Epidermal melanocyte (primary cell): Measurements from ENCODE around the gene CTSZ.
"Not testable (repeated sequence)": the region's sequence is repeated elsewhere in the genome, so short reads cannot be mapped to it uniquely, and the experiment has no call there.

ENCODE experiments used
- DNase-seq: peaks from one replicate; pipeline ENCODE4 v3.0.0; 2011; ENCODE audit warnings: low spot score; ENCODE audit not compliant: insufficient read length

Gene CTSZ

DNA sequence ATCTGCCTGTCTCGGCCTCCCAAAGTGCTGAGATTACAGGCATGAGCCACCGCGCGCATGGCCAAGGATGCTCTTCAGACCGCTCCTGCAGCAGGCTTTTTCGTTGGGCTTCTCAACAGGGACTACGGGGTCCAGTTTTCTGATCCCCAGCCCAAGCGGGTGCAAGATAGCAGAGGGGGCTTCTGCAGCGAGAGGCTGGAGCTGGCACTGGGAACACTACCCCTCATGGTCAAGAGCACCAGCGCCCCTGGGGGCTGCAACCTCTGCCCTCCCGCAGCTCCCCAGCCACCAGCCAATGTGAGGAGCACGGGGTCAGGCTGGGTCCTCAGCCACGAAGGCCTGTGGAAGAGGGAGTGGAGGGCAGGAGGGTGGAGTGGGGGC, 6.0 kb downstream of the CTSZ start:
- no peak for DNase-seq

DNA sequence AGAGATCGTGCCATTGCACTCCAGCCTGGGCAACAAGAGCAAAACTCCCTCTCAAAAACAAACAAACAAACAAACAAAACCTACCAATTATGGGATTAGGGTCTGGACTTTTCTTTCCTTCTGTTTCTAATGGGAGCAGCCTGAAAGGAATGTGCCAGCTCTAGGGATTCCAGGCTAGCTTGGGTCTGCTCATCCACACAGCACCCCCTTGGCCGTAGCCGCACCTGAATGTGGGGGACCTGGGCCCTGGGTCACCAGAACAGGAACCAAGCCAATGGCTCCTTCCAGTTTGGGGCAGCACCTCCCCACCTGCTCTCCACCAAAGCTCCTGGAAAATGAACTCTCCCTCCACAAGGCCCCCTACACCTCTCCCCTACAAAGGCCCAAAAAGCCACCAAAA, 6.7 kb downstream of the CTSZ start:
- no peak for DNase-seq

DNA sequence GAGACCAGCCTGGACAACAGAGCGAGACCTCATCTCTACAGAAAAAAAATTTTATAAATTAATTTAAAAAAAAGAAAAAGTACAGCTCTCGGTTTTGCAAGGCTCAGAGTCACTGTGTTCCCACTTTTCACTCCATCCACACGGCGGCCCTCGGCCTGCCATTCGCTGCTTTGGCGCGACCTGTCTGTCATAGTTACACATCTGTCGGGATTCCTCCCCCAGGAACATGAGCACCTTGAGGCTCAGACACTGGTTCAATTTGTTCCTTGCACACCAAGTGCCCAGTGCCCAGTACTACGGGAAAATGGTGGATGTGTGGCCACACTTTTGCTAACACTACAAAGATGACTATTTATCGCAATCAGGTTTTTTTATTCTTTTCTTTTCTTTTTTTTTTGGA, 8.4 kb downstream of the CTSZ start:
- DNase-seq: no peak

DNA sequence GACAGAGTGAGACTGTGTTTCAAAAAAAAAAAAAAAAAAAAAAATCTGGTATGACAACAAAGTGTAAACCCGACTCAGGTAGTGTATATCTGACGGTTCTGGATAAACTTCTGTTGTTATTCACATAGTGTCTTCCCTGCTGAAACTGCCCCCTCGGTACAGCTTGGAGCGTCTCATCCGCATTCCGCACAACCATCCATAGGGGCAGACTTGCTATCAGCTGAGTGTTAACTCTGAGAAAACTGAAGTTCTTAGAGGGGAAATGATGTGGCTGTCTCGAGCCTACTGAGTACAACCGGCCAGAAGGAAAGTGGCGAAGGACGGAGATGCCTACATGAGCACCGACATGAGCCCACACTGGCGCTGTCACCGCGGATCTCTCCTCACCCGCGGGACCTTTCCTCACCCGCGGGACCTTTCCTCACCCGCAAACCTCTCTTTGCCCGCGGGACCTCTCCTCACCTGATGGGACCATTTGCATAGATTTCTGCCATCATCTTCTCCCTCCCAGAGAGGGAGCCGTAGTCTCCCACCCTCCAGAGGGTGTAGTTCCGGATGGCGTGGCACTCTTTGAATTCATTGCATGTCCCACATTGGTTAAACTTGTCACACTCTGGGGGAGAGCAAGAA, 9.8 kb downstream of the CTSZ start:
- no peak for DNase-seq

DNA sequence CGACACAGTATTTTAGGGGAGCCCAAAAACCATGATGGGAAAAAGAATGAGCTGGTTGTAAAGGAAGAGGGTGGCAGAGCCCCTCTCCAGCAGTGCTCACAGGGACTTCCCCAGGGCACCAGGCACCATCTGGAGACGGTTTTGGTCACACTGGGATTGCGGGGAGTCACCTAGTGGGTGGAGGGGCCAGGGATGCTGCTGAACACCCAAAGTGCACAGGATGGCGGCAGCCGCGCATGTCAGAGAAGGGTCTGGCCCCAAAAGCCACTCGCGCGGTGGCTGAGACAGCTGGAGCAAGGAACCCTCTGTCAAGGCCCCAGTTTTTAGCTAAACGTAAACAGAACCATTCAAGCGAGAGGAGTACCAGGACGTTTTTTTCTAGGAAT, 10.8 kb downstream of the CTSZ start:
- no peak for DNase-seq

DNA sequence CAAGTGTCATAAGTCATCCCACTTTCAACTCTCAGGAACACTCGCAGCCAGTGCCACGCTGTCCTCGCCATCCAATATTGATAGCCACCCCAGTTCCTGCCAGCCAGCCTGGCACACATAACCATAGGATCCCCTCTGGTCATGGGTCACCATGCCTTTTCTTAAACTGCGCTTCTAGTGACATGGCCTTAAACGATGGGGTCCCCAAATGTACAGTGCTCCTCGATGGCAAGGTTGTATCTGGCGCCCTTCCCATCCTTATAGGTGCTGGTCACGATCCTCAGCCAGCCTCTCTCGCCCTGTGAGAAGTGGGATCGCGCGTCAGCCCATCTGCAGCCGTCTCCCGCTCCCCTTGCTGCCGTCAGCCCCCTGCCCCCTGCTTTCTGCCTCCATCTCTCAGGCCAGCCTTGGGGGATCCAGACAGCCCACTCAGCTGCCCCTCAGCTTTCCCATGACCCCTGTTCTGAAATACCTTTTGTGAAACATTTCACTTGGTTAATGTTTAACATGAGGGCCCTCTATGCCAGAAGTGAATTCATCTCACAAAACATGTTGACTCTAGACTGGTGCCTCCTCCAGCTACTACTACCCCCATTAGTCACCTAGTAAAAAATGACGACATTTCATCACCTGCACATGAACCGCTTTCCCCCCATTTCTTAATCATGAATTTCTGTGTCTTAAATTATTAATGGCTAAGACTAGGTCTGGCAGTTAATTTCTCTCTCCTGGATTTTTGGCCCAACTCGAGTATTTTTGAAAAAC, 11.4 kb downstream of the CTSZ start:
- peak; percentile 11 for DNase-seq

DNA sequence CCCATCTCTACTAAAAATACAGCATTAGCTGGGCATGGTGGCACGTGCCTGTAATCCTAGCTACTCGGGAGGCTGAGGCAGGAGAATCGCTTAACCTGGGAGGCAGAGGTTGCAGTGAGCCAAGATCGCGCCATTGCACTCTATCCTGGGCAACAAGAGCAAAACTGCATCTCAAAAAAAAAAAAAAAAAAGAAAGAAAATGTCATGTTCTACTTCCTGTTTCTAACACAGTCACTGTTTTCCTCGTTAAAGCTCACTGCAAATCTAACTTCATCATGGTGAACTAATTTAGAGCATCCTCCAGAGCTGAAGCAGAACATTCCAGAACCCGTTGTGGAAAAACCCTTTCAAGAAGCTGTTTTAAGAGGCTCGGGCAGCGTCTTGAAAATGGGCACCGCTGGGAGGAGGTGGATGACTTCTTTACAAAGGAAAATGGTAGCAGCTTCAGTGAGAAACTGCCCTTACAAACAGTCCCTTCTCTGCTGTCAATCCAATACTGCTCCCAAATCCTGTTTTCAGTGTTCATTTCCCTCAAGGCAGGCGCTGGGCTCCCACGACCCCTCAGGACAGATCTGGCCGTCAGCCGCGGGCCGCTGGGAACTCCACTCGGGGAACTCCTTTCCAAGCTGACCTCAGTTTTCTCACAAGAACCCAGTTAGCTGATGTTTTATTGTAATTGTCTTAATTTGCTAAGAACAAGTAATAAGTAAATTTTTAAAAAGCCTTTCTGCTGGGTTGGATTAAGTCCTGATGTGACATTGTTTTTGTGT, 12.5 kb downstream of the CTSZ start:
- peak; percentile 17 for DNase-seq

DNA sequence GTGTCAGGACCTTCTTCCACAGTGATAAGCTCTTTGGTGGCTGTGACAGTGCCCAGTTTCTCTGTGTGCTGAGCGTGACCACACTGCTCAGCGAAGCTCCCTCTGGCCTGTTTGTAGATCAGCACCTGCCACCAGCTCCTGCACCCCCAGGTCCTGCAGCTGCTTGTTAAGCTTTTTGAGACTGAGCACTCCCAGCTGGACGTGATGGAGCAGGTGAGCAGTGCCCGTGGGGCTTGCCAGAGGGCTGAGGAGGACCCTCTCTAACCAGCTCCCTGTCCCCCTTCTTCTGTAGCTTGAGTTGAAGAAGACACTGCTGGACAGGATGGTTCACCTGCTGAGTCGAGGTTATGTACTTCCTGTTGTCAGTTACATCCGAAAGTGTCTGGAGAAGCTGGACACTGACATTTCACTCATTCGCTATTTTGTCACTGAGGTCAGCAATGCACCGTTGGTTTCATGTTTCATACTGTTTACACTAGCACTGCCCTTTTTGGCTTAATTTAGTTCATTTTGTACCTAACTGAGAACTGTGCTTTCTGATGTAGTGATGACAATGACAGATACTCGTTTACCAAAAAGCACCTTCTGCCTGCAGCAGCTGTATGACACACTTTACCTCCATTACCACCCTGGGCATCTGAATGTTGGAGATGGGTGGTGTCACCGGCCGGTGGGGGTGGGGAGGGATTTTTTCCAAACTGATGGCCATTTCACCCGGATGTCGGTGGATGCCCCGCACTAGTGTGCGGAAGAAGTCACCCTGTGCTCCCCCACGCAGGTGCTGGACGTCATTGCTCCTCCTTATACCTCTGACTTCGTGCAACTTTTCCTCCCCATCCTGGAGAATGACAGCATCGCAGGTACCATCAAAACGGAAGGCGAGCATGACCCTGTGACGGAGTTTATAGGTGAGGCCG, 13.5 kb downstream of the CTSZ start:
- DNase-seq: no peak

DNA sequence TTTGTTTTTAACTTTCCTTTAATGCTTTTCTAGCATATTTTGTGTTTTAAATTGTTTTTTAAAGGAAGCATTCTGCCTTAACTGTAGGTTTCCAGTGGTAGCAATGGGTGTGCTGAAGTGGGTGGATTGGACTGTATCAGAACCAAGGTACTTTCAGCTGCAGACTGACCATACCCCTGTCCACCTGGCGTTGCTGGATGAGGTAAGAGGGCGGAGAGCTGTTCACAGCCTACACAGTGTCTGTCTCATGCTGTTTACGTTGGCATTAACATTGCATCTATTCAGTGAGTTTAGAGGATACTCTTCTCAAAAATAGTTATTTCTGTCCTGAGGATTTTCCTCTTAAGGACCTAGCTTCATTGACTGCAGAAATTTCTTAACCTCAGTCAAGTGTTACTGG, 14.1 kb downstream of the CTSZ start:
- no peak for DNase-seq

DNA sequence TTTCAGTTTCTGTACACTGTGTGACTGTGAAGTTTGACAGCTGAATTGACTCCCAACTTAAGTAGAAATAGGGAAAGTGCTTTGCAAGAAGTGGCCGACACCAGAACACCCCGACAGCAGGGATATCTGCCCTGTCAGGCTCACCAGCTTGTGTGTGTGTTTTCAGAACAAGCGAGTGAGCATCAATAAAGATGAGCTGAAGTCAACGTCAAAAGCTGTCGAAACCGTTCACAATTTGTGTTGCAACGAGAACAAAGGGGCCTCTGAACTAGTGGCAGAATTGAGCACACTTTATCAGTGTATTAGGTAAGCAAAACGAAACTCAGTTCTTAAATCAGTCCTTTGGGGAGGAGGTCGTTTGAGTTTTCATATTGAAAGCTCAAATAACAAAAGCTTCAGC, 15.3 kb downstream of the CTSZ start:
- DNase-seq: no peak

DNA sequence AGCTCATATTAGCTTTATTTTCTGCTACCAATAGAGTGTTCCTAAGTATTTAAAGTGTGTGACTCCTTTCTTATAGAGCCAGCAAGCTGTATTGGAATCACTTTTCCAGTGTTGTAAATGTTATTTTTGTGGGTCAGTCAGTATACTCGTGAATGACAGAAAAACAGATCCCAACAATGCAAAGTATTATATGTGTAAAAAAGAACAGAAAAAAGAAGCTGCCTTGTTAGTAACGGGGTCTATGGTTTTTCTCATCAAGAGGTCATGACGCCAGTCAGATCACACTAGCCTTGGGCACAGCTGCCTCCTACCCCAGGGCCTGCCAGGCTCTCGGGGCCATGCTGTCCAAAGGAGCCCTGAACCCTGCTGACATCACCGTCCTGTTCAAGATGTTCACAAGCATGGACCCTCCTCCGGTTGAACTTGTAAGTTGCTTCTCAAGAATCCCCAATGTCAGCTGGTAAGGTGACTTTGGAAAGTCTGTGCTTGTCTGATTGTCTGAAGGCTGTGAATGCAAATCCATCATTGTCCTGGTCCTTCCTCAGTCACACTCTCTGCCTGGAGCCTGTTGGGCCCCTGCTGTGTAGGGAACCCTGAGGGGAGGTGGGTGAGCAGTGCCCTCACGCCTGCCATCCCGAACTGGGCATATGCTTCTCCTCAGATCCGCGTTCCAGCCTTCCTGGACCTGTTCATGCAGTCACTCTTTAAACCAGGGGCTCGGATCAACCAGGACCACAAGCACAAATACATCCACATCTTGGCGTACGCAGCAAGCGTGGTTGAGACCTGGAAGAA, 16.2 kb downstream of the CTSZ start:
- peak; percentile 48 for DNase-seq

DNA sequence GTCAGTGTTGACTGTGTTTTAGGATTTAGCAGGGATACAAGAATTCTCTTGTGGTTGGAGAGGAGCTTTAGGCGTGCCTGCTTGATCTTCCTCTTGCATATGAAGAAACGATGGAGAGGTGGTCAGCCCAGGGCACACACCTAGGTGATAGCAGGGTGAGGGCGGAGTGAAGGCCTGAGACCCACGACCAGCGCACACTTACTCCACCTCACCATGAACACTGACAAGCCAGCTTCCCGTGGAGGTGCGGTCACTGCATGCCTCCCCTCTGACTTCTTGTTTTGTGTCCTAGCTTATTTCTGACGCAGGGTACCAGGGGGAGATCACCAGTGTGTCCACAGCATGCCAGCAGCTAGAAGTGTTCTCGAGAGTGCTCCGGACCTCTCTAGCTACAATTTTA, 17.9 kb downstream of the CTSZ start:
- DNase-seq: no peak

DNA sequence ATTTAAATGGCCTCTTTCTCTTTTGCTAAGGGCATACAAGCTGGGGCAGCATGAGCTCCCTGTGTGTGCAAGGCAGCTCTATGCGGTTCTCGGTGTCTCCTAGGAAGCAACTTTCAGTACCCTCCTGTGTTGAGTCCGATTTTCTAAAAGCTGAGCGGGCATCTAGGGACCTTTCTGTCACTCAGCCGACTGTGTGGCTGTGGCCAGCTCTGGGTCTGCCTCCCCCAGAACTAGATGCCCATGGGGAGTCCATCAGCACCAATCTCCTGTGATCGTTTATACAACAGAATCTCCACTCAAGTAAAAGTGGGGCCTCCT, 18.5 kb downstream of the CTSZ start:
- DNase-seq: no peak

DNA sequence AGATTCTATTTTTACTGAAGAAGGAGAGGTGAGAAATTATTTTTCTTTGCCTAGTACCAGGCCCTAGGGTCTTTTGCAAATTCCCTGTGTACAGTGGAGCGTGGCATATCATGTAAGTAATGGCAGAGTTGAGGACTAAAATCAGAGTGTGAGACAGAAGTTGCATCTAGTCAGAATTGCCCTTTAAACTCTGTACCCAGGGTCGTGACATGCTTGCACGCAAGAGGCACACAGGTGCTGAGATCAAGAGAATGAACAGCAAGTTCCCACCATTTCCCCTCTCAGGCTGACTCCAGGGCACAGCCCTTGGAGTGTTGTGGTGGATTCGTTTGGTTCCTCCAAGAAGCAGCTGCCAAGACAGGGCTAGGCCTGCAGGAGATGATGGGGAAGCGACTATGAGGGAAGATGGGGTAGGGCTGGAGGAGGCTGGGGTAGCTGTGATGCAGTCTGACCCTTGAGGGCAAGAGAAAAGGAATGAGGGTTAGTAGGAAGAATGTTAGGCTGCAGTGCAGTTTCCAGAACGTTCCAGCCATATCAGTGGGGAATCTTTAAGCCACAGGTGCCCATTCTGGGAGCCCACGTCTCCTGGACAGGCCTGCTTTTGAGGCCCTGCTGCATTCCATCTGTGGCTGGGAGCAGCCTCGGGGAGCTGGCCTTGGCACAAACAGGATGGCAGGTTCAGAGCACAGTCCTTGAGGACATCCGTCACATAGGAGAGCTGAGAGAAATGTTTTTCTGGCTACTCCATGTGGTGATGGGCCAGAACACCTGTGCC, 19.1 kb downstream of the CTSZ start:
- DNase-seq: no peak

DNA sequence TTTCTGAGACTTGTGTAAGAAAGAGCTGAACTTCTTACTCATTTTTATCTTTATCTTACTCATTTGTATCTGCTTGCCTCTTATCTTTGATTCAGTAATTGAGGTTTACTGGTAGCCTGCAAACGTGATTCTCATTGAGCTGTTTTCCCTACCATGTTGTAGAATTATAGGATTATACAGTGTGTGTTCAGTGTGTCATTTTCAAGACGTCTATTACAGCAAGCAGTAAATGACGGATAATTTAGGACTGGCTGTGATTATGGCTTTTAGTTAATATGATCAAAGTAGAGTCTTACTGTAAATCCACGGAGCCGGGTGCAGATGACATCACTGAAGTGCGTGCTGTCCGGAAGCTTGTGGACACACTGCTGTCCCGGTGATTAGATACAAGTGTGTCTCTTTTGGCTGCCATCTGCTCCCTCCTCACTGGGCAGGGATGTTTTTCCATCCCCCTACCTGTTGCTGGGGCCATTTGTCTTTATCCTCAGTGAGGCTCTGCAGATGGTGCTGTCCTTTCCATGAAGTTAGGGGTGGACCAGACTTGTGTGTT, 20.0 kb downstream of the CTSZ start:
- DNase-seq: no peak

DNA sequence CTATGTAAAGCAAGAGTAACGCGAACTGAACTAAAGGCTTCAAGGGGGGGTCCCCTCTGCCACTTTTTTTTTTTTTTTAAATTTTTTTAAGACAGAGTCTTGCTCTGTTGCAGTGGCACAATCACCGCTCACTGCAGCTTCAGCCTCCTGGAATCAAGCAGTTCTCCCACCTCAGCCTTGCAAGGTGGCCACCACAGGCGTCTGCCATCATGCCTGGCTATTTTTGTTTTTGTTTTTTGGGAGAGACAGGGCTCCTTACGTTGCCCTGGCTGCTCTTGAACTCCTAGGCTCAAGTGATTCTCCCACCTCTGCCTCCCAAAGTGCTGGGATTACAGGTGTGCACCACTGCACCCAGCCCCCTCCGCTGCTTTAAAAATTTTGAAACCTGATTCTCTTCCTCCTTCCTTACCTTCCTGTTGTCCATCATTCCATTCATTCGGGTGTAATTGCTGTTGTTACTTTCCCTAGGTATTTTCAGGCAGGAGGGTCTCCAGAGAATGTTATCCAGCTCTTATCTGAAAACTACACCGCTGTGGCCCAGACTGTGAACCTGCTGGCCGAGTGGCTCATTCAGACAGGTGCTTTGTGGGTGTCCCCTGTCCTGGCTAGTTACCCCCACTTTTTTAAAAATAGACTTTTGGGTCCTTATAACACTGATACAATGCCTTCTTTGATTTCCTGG, 20.6 kb downstream of the CTSZ start:
- no peak for DNase-seq

DNA sequence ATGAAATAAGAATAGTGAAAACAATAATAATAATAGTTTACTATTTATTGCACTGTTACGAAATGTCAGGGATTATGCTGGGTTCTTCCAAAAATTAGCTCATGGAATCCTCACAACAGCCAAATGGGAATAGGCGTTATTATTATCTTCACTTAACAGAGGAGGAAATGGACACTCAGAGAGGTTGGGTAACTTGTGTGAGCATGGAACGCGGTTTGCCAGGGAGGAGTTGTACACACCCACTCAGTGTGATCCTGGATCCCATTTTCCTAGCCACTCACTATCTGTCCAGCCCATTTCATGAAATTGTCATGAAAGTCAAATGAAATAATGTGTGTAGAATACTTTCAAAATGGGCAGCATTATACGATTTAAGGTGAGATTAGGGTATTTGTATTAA, 21.4 kb downstream of the CTSZ start:
- no peak for DNase-seq

DNA sequence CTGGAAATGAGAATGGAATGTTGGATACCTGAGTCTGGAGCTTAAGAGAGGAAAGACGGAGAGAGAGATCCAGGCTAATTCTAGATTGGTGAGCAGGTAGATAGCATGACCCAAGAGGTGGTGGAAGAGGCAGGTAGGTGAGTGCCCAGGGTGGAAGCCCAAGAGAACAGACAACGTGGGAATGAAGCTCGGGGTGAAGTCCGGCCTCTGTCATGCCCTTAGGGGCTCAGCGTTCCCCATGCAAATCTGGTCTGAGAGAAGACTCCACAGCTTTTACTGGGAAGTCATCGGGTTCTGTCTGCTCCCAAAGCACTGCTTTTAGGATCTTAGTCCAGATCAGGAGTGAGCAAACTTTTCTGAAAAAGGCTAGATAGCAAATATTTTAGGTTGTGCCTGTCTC, 22.4 kb downstream of the CTSZ start:
- no peak for DNase-seq

DNA sequence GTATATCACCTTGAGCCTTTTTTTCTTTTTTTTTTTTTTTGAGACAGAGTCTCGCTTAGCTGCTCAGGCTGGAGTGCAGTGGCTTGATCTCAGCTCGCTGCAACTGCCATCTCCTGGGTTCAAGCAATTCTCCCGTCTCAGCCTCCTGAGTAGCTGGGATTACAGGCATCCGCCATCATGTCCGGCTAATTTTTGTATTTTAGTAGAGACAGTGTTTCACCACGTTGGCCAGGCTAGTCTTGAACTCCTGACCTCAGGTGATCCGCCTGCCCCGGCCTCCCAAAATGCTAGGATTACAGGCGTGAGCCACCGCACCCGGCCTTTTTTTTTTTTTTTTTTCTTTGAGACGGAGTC, 24.0 kb downstream of the CTSZ start:
- DNase-seq: not testable (repeated sequence)
